Liver (tissue), 9 donors: ENCODE data around the gene PRPSAP1. TPM values are rescaled to one million over a fixed set of nuclear protein-coding genes. Genes with fewer than 3 reads are reported as not detected.

ENCODE experiments used
- DNase-seq: peaks from one replicate; pipeline ENCODE4 v3.0.0-alpha.2; 2017; ENCODE audit warnings: low spot score
- H3K27ac ChIP-seq, 2 donors: one replicate each; pipeline ENCODE4 v1.7.0; 2013; ENCODE audit warnings: inconsistent platforms in 2 of 2, low read length in 2 of 2, control low read depth in 1 of 2, low read depth in 1 of 2, mild to moderate bottlenecking in 1 of 2
- H3K27me3 ChIP-seq, 4 donors: one replicate each; pipeline versions ENCODE4 v1.6.1 to v1.7.0; 2013; ENCODE audit warnings: low read length in 3 of 4, inconsistent platforms in 1 of 4, mild to moderate bottlenecking in 1 of 4, moderate library complexity in 1 of 4; ENCODE audit not compliant: control insufficient read depth in 4 of 4, insufficient read depth in 4 of 4
- H3K36me3 ChIP-seq, 4 donors: one replicate each; pipeline versions ENCODE4 v1.6.1 to v1.7.0; 2013; ENCODE audit warnings: low read length in 3 of 4, mild to moderate bottlenecking in 3 of 4, low read depth in 1 of 4, moderate library complexity in 1 of 4; ENCODE audit not compliant: control insufficient read depth in 4 of 4, insufficient read depth in 3 of 4
- H3K4me1 ChIP-seq, 4 donors: one replicate each; pipeline versions ENCODE4 v1.6.1 to v1.7.0; 2013; ENCODE audit warnings: low read length in 3 of 4, mild to moderate bottlenecking in 3 of 4, moderate library complexity in 1 of 4; ENCODE audit not compliant: control insufficient read depth in 4 of 4, insufficient read depth in 4 of 4
- H3K4me3 ChIP-seq, 3 donors: one replicate each; pipeline versions ENCODE4 v1.6.1 to v1.7.0; 2013; ENCODE audit warnings: low read length in 3 of 3, control low read depth in 1 of 3, low read depth in 1 of 3, mild to moderate bottlenecking in 1 of 3
- H3K9ac ChIP-seq, 2 donors: one replicate each; pipeline ENCODE4 v1.7.0; 2013; ENCODE audit warnings: low read length in 2 of 2, mild to moderate bottlenecking in 2 of 2, moderate library complexity in 2 of 2, control low read depth in 1 of 2, low read depth in 1 of 2
- H3K9me3 ChIP-seq, 4 donors: one replicate each; pipeline versions ENCODE4 v1.6.1 to v1.7.0; 2013; ENCODE audit warnings: low read length in 3 of 4; ENCODE audit not compliant: control insufficient read depth in 4 of 4
- ATF3 ChIP-seq: IDR thresholded peaks from 2 replicates; pipeline ENCODE4 v1.6.1; 2016; ENCODE audit warnings: antibody characterized with exemption
- CTCF ChIP-seq: fragments of 150-350 bp; IDR thresholded peaks from 2 replicates; pipeline ENCODE4 v1.5.1; 2017; ENCODE audit warnings: improper control_type of control experiment, low read depth, low read length; ENCODE audit not compliant: missing input control
- EGR1 ChIP-seq, 2 donors: IDR thresholded peaks; 2 replicates each; pipeline ENCODE4 v1.6.1; 2016 to 2018; ENCODE audit warnings: antibody characterized with exemption in 2 of 2, low read depth in 2 of 2
- FOXA2 ChIP-seq: IDR thresholded peaks from 2 replicates; pipeline ENCODE4 v1.6.1; 2016; ENCODE audit warnings: antibody characterized with exemption
- HNF4A ChIP-seq, 2 donors: conservative IDR thresholded peaks; 2 replicates each; pipeline ENCODE4 v1.6.1; 2016; ENCODE audit warnings: antibody characterized with exemption in 2 of 2, mild to moderate bottlenecking in 2 of 2
- NR2F2 ChIP-seq: IDR thresholded peaks from 2 replicates; pipeline ENCODE4 v1.6.1; 2016; ENCODE audit warnings: antibody characterized with exemption
- REST ChIP-seq: IDR thresholded peaks from 2 replicates; pipeline ENCODE4 v1.6.1; 2016; ENCODE audit warnings: antibody characterized with exemption, mild to moderate bottlenecking
- RXRA ChIP-seq, 2 donors: IDR thresholded peaks; 2 replicates each; pipeline ENCODE4 v1.6.1; 2017 to 2018; ENCODE audit warnings: antibody characterized with exemption in 2 of 2, mild to moderate bottlenecking in 1 of 2
- YY1 ChIP-seq: IDR thresholded peaks from 2 replicates; pipeline ENCODE4 v1.6.1; 2016; ENCODE audit warnings: antibody characterized with exemption, mild to moderate bottlenecking
- WGBS: extraction: QIAGEN DNeasy Blood & Tissue Kit; methylation state at CpG from one replicate; pipeline ENCODE4 v1.1.7; 2013; 5-methylcytosine and 5-hydroxymethylcytosine counted together
- polyA plus RNA-seq, 2 donors: library from polyadenylated mRNA; stranded (reverse) in 1 of 2; unstranded in 1 of 2; fragments of 200-250 nt in 1 of 2; fragments of >200 nt in 1 of 2; fragmentation: Nextera tagmentation in 1 of 2; extraction: Ambion mirVana in 1 of 2; gene quantifications; one replicate each; pipeline versions ENCODE4 v1.2.1 to v1.2.3, GENCODE V29; 2013 to 2015
- total RNA-seq, 2 donors: library from RNA; depleted of rRNA; stranded (reverse); fragments of >200 nt; gene quantifications; one replicate each; pipeline ENCODE4 v1.2.3, GENCODE V29; 2014
- TF ChIP-seq, protein P1 (sequence below): IDR thresholded peaks from 2 replicates; pipeline ENCODE4 v1.6.1; 2016; ENCODE audit warnings: antibody characterized with exemption
- donor health status: healthy.
- donor health status: healthy.
- donor health status: healthy.
- donor health status: healthy.
- donor health status: healthy.

PRPSAP1 gene
- total and polyA plus RNA-seq, 4 donors: 21.4 to 78.1 (median 52.6) TPM

- TF ChIP-seq, protein P1, sequence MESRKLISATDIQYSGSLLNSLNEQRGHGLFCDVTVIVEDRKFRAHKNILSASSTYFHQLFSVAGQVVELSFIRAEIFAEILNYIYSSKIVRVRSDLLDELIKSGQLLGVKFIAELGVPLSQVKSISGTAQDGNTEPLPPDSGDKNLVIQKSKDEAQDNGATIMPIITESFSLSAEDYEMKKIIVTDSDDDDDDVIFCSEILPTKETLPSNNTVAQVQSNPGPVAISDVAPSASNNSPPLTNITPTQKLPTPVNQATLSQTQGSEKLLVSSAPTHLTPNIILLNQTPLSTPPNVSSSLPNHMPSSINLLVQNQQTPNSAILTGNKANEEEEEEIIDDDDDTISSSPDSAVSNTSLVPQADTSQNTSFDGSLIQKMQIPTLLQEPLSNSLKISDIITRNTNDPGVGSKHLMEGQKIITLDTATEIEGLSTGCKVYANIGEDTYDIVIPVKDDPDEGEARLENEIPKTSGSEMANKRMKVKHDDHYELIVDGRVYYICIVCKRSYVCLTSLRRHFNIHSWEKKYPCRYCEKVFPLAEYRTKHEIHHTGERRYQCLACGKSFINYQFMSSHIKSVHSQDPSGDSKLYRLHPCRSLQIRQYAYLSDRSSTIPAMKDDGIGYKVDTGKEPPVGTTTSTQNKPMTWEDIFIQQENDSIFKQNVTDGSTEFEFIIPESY: no peak
- no peak for TF ChIP-seq RXRA (IDR thresholded peaks at IDR 0.05)
- TF ChIP-seq EGR1 (IDR thresholded peaks at IDR 0.05; ENCODE audit: low read depth in 2 of 2): no peak
- no peak for TF ChIP-seq YY1
Measured at GRCh38 chr17:76369804-76370203, 16.1 kb upstream of the PRPSAP1 start (continued).

GRCh38 chr17:76369379-76369778 lies 15.7 kb upstream of the PRPSAP1 start:
- H3K9me3 ChIP-seq: no peaks in the 10 kb centered on the region
- H3K4me3 ChIP-seq: no peak overlapping the region
- no peak overlapping the region for H3K9ac ChIP-seq
- no peaks in the 10 kb centered on the region for H3K27me3 ChIP-seq
- TF ChIP-seq CTCF: no peak
- WGBS: 93% methylated on average over 10 of the region's 10 CpGs
- no peaks in the 10 kb centered on the region for H3K4me1 ChIP-seq
- no peak overlapping the region for H3K27ac ChIP-seq
- H3K36me3 ChIP-seq: no peaks in the 10 kb centered on the region
- DNase-seq: no peak

DNA sequence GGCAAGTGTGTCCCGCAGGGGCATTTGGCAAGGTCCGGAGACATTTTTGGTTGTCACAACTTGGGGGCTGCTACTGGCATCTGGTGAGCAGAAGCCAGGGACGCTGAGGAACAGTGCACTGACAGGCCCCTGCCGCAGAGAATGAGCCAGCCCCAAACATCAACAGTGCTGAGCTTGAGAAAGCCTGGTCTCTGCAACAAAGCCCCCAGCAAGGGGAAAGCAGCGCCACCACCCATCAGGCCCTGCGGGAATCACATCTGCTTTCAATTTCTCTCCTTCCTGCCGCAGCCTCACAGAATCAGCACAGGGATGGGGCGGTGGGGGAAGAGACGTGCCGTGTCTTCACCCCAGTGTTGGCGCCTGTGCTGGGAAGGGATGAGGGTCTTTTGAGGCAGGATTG lies 14.8 kb upstream of the PRPSAP1 start:
- WGBS: 88% methylated on average over 11 of the region's 11 CpGs
- TF ChIP-seq CTCF (no peak), NR2F2 (no peak), ATF3 (no peak), FOXA2 (no peak), REST (no peak), RXRA (IDR thresholded peaks at IDR 0.05) (no peak), HNF4A (conservative IDR thresholded peaks at IDR 0.05) (no peak)
- TF ChIP-seq, protein P1: no peak
- no peak overlapping the region for H3K9ac ChIP-seq

More for the DNA sequence above, 14.8 kb upstream of the PRPSAP1 start:
- DNase-seq: no peak
- Histone ChIP-seq H3K9me3 (no peaks in the 10 kb centered on the region), H3K4me1 (no peaks in the 10 kb centered on the region), H3K36me3 (no peaks in the 10 kb centered on the region), H3K4me3 (no peak overlapping the region), H3K27ac (no peak overlapping the region), H3K27me3 (no peaks in the 10 kb centered on the region)
